Panc1 (cell line): Measurements from ENCODE around the gene SGCA. TPM values are rescaled to one million over a fixed set of nuclear protein-coding genes. Genes with fewer than 3 reads are reported as not detected.
A peak's percentile ranks its signal among the peaks of the same experiment; 100 is the strongest.

ENCODE experiments used
- ATAC-seq: fragments of 200-7000 bp; cut with Tn5 transposase; 2 replicates; pipeline ENCODE4 v1.9.1; 2020; ENCODE audit warnings: mild to moderate bottlenecking, moderate library complexity
- BruUV-seq: library from RNA; stranded (reverse); fragments of 400-500 nt; replicated peaks from 2 replicates; lab custom pipeline; 2021; lab: Mats Ljungman, UMichigan
- CTCF ChIA-PET: fragments of 300-600 bp; sonication (Branson Sonifier 250); formaldehyde crosslinking; loops from one replicate; lab custom pipeline; 2022; ENCODE audit warnings: antibody characterized with exemption; lab: Charles Lee
- POLR2A ChIA-PET: fragments of 300-600 bp; sonication (Branson Sonifier 250); formaldehyde crosslinking; loops from one replicate; lab custom pipeline; 2022; ENCODE audit warnings: antibody characterized with exemption; lab: Charles Lee
- DNase-seq: peaks from one replicate; pipeline ENCODE4 v3.0.0-alpha.2; 2010; ENCODE audit warnings: low read depth, low spot score
- H3K27ac ChIP-seq: 2 replicates; pipeline ENCODE4 v1.5.1; 2011; ENCODE audit warnings: mild to moderate bottlenecking, low read length, inconsistent platforms
- H3K27me3 ChIP-seq: fragments of 200-500 bp; sonication (Bioruptor generic); 2 replicates; pipeline ENCODE4 v1.6.0; 2014; ENCODE audit warnings: low read length, inconsistent platforms; ENCODE audit not compliant: control insufficient read depth, insufficient read depth
- H3K36me3 ChIP-seq: fragments of 200-500 bp; sonication (Bioruptor generic); 2 replicates; pipeline ENCODE4 v1.5.1; 2014; ENCODE audit warnings: inconsistent platforms, mild to moderate bottlenecking, low read length, moderate library complexity; ENCODE audit not compliant: control insufficient read depth, insufficient read depth
- H3K4me1 ChIP-seq: 2 replicates; pipeline ENCODE4 v1.5.1; 2011; ENCODE audit warnings: inconsistent platforms, mild to moderate bottlenecking, low read length, moderate library complexity; ENCODE audit not compliant: control insufficient read depth, insufficient read depth
- H3K4me3 ChIP-seq, 2 experiments: 2 replicates each; pipeline ENCODE4 v1.5.1; 2011 to 2012; ENCODE audit warnings: low read depth in 2 of 2, low read length in 2 of 2, mild to moderate bottlenecking in 2 of 2, inconsistent platforms in 1 of 2, moderate library complexity in 1 of 2
- H3K9me3 ChIP-seq: fragments of 200-500 bp; sonication (Bioruptor generic); 2 replicates; pipeline ENCODE4 v1.5.1; 2014; ENCODE audit warnings: low read depth, mild to moderate bottlenecking, inconsistent platforms, low read length, moderate library complexity; ENCODE audit not compliant: control insufficient read depth, insufficient read depth
- CTCF ChIP-seq: fragments of 450-650 bp; IDR thresholded peaks from 2 replicates; pipeline ENCODE4 v1.5.1; 2017; ENCODE audit warnings: mild to moderate bottlenecking
- POLR2AphosphoS5 ChIP-seq: IDR thresholded peaks from 2 replicates; pipeline ENCODE4 v1.6.1; 2012; ENCODE audit warnings: mild to moderate bottlenecking, low read depth, low read length, moderate library complexity
- REST ChIP-seq, 2 experiments: IDR thresholded peaks; 2 replicates each; pipeline ENCODE4 v1.6.1; 2011 to 2012; ENCODE audit warnings: low read depth in 2 of 2, control low read depth in 1 of 2, low read length in 1 of 2, mild to moderate bottlenecking in 1 of 2, moderate library complexity in 1 of 2; ENCODE audit not compliant: insufficient read depth in 1 of 2
- SIN3A ChIP-seq: IDR thresholded peaks from 2 replicates; pipeline ENCODE4 v1.6.1; 2012; ENCODE audit warnings: low read depth, mild to moderate bottlenecking, low read length, moderate library complexity, borderline replicate concordance; ENCODE audit not compliant: insufficient read depth
- TCF7L2 ChIP-seq: IDR thresholded peaks from 2 replicates; pipeline ENCODE4 v1.6.1; 2011; ENCODE audit warnings: mild to moderate bottlenecking, low read depth, low read length, inconsistent platforms
- in situ Hi-C: cut with HindIII; loops from 2 replicates; pipeline ENCODE4 v1.10.0; 2016; ENCODE audit warnings: low sequenced_read_pairs, low pct_unique_long_range_greater_than_20kb
- intact Hi-C: fragments of 100-400 bp; cut with micrococcal nuclease; formaldehyde crosslinking; loops from one replicate; pipeline ENCODE4 v1.10.0; 2022; ENCODE audit not compliant: unreplicated experiment
- total RNA-seq: library from RNA; stranded (reverse); gene quantifications from one replicate; pipeline ENCODE4 v1.2.1, GENCODE V29; 2021; ENCODE audit not compliant: unreplicated experiment

SGCA gene
- total RNA-seq, 1 experiment from 2014 or later: not detected

- ATAC-seq: no peak
- intact Hi-C loops: no loop called here
- CTCF ChIA-PET: no interaction called here
- POLR2A ChIA-PET: no interaction called here
- Histone ChIP-seq H3K27me3 (no peaks in the 10 kb centered on the region), H3K4me3 (peak overlapping the region; percentile 70 to 97), H3K4me1 (peaks cover 50% of the 10 kb centered on the region), H3K36me3 (peaks cover 19% of the 10 kb centered on the region; the same call in 1 of the 2 replicates), H3K9me3 (no peaks in the 10 kb centered on the region), H3K27ac (peak overlapping the region; percentile 89)
- no peak for TF ChIP-seq POLR2AphosphoS5
- TF ChIP-seq TCF7L2: no peak
- 0 out of 2 replicates have a peak, but pooled peaks have one; percentile 34 for TF ChIP-seq SIN3A
- in situ Hi-C loops: no loop called here
- DNase-seq: no peak
- BruUV-seq: no TSS peak
These were observed 16.8 kb upstream of the SGCA start for GRCh38 chr17:50149091-50149416.

- BruUV-seq: no TSS peak
- Histone ChIP-seq H3K4me3 (peak overlapping the region; percentile 70 to 97), H3K4me1 (peaks cover 56% of the 10 kb centered on the region), H3K27me3 (no peaks in the 10 kb centered on the region), H3K9me3 (no peaks in the 10 kb centered on the region), H3K36me3 (peaks cover 15% of the 10 kb centered on the region; the same call in 1 of the 2 replicates), H3K27ac (peak overlapping the region; percentile 94)
- TF ChIP-seq CTCF: no peak; the same call in 1 of the 2 replicates
- peak; percentile 34; the same call in 1 of the 2 replicates for TF ChIP-seq SIN3A
- ATAC-seq: peak; percentile 2; the same call in 1 of the 2 replicates
- ChIA-PET POLR2A (no interaction called here), CTCF (no interaction called here)
- intact Hi-C loops (no loop called here), in situ Hi-C loops (no loop called here)
- no peak for DNase-seq
These were observed 16.1 kb upstream of the SGCA start for GRCh38 chr17:50149417-50150353.

GRCh38 chr17:50150354-50151040 lies 15.3 kb upstream of the SGCA start, which contains the start of gene PPP1R9B:
Gene PPP1R9B (minus strand): TSS chr17:50150677. CDS start chr17:50150513, 164 bp downstream.
- Histone ChIP-seq H3K36me3 (peaks cover 15% of the 10 kb centered on the region; the same call in 1 of the 2 replicates), H3K27me3 (no peaks in the 10 kb centered on the region), H3K4me3 (peak within 1 kb of the TSS; percentile 70 to 97), H3K9me3 (no peaks in the 10 kb centered on the region), H3K27ac (peak within 1 kb of the TSS; percentile 100), H3K4me1 (peaks cover 61% of the 10 kb centered on the region)
- intact Hi-C loops: no loop called here
- in situ Hi-C loops: no loop called here
- DNase-seq: no peak
- POLR2A ChIA-PET: interaction anchor here (0.6 kb wide), 1 partner anchor 11 kb away, joined by 12 read pairs; no protein-coding TSS in a partner anchor
- CTCF ChIA-PET: interaction anchor here (1.3 kb wide), 1 partner anchor 15 kb away, joined by 4 read pairs; the partner anchor contains the start of gene SGCA
- TF ChIP-seq SIN3A (no peak), TCF7L2 (no peak), CTCF (no peak), REST (IDR thresholded peaks at IDR 0.05; ENCODE audit: insufficient read depth in 1 of 2, low read depth in 2 of 2, low read length in 1 of 2) (no peak), POLR2AphosphoS5 (no peak; the same call in 1 of the 2 replicates)
- TSS peak; percentile 91 for BruUV-seq
- peak; percentile 3 for ATAC-seq
